K562 (cell line): ENCODE results near the gene ZNF516. TPM values are rescaled to one million over a fixed set of nuclear protein-coding genes. Genes with fewer than 3 reads are reported as not detected.

Experiments used
- ATAC-seq: fragments of 200-7000 bp; cut with Tn5 transposase; 3 replicates; pipeline ENCODE4 v1.9.1; 2020; ENCODE audit warnings: moderate library complexity
- BruUV-seq: library from RNA; stranded (reverse); fragments of 400-500 nt; replicated peaks from 2 replicates; lab custom pipeline; 2021; lab: Mats Ljungman, UMichigan
- CTCF ChIA-PET: fragments of 300-600 bp; formaldehyde crosslinking; extraction: SDS; loops from one replicate; lab custom pipeline; 2021; ENCODE audit warnings: low intra/inter-chr PET ratio; lab: Yijun Ruan, JAX
- POLR2A ChIA-PET: fragments of 300-600, 350-650 bp; sonication (Branson Sonifier 250); formaldehyde crosslinking; extraction: SDS; loops from one replicate; lab custom pipeline; 2021; ENCODE audit warnings: antibody characterized with exemption, inconsistent platforms; lab: Yijun Ruan, JAX
- DNase-seq, 4 experiments: peaks; one replicate each; pipeline versions ENCODE4 v3.0.0 to v3.0.0-alpha.2; 2011 to 2018; ENCODE audit warnings: low spot score in 3 of 4, mixed read lengths in 3 of 4; ENCODE audit errors: extremely low read depth in 1 of 4
- FAIRE-seq: peaks from 2 replicates; lab custom pipeline; 2011; peaks lifted over from hg19 to GRCh38; lab: Jason Lieb, UNC
- H2AFZ ChIP-seq: 2 replicates; pipeline ENCODE4 v1.6.0; 2011; ENCODE audit warnings: low read depth, low read length, control low read depth, inconsistent platforms
- H3K27ac ChIP-seq: fragments of 200-600 bp; 3 replicates; pipeline ENCODE4 v1.8.0; 2011; ENCODE audit warnings: low read depth, mild to moderate bottlenecking, control low read depth, inconsistent platforms, low read length, moderate library complexity, mixed read lengths; ENCODE audit errors: extremely low read depth
- H3K27me3 ChIP-seq, 2 experiments: fragments of 300-600 bp in 1 of 2; 2 replicates in 1 of 2; 3 replicates in 1 of 2; pipeline versions ENCODE4 v1.6.0 to v1.8.0; 2011; ENCODE audit warnings: inconsistent platforms in 2 of 2, low read length in 2 of 2, mild to moderate bottlenecking in 1 of 2, mixed read lengths in 1 of 2, moderate library complexity in 1 of 2; ENCODE audit not compliant: control insufficient read depth in 2 of 2, insufficient read depth in 2 of 2
- H3K36me3 ChIP-seq: fragments of 300-600 bp; 3 replicates; pipeline ENCODE4 v1.8.0; 2011; ENCODE audit warnings: mild to moderate bottlenecking, low read length, inconsistent platforms; ENCODE audit not compliant: control insufficient read depth, insufficient read depth
- H3K4me1 ChIP-seq, 2 experiments: fragments of 200-600 bp in 1 of 2; replicated peaks in 1 of 2; 2 replicates in 1 of 2; 3 replicates in 1 of 2; pipeline versions ENCODE4 v1.5.1 to v1.8.0; 2011; ENCODE audit warnings: inconsistent platforms in 2 of 2, low read length in 2 of 2, mild to moderate bottlenecking in 1 of 2, mixed read lengths in 1 of 2, moderate library complexity in 1 of 2; ENCODE audit not compliant: control insufficient read depth in 2 of 2, insufficient read depth in 2 of 2
- H3K4me2 ChIP-seq: 2 replicates; pipeline ENCODE4 v1.6.1; 2011; ENCODE audit warnings: low read length, control low read depth, inconsistent platforms, mixed read lengths; ENCODE audit not compliant: insufficient read depth
- H3K4me3 ChIP-seq: fragments of 200-600 bp; sonication (generic), shearing (Covaris generic); 2 replicates; pipeline ENCODE4 v1.5.1; 2016; ENCODE audit warnings: control low read depth, inconsistent platforms
- H3K79me2 ChIP-seq: fragments of 200-600 bp; 3 replicates; pipeline ENCODE4 v1.8.0; 2011; ENCODE audit warnings: low read length, inconsistent platforms; ENCODE audit not compliant: control insufficient read depth, insufficient read depth
- H3K9ac ChIP-seq, 2 experiments: 2 replicates each; pipeline versions ENCODE4 v1.6.0 to v1.6.1; 2011; ENCODE audit warnings: low read depth in 2 of 2, low read length in 2 of 2, control low read depth in 1 of 2, inconsistent platforms in 1 of 2, mild to moderate bottlenecking in 1 of 2, mixed read lengths in 1 of 2; ENCODE audit not compliant: insufficient read depth in 1 of 2
- H3K9me1 ChIP-seq: one replicate; pipeline ENCODE4 v1.6.0; 2011; ENCODE audit warnings: inconsistent platforms, mild to moderate bottlenecking, low read length, moderate library complexity; ENCODE audit not compliant: control insufficient read depth, insufficient read depth
- H3K9me3 ChIP-seq: replicated peaks from 2 replicates; pipeline ENCODE4 v1.5.1; 2011; ENCODE audit warnings: low read depth, low read length, inconsistent platforms; ENCODE audit not compliant: control insufficient read depth, insufficient read depth
- H4K20me1 ChIP-seq: replicated peaks from 2 replicates; pipeline ENCODE4 v1.6.1; 2011; ENCODE audit warnings: low read length, inconsistent platforms, mixed read lengths; ENCODE audit not compliant: control insufficient read depth, insufficient read depth
- BRF2 ChIP-seq: IDR thresholded peaks from 3 replicates; pipeline ENCODE4 v1.6.1; 2011; ENCODE audit warnings: borderline replicate concordance, mild to moderate bottlenecking; ENCODE audit not compliant: insufficient read length, insufficient read depth
- CBFB ChIP-seq: sonication (generic); formaldehyde crosslinking; IDR thresholded peaks from 2 replicates; pipeline ENCODE4 v1.4.0; 2020; ENCODE audit warnings: mild to moderate bottlenecking, missing genetic modification reagents
- CREBBP ChIP-seq: IDR thresholded peaks from one replicate; pipeline ENCODE4 v1.6.1; 2012; ENCODE audit warnings: low read depth, mild to moderate bottlenecking, control low read depth, inconsistent platforms, low read length
- FOXK2 ChIP-seq, 2 experiments: fragments of 450-650 bp; IDR thresholded peaks in 1 of 2; conservative IDR thresholded peaks in 1 of 2; 2 replicates each; pipeline ENCODE4 v1.6.1; 2016; ENCODE audit warnings: low read depth in 2 of 2, mild to moderate bottlenecking in 1 of 2
- GABPA ChIP-seq: fragments of 200-800 bp; sonication (Bioruptor generic); conservative IDR thresholded peaks from 2 replicates; pipeline ENCODE4 v1.6.1; 2016; ENCODE audit warnings: low read depth, missing genetic modification characterization, missing compliant biosample characterization
- GABPB2 ChIP-seq: fragments of 250-450 bp; sonication (Bioruptor Pico); conservative IDR thresholded peaks from 2 replicates; pipeline ENCODE4 v1.5.1; 2021; ENCODE audit warnings: mild to moderate bottlenecking
- KLF6 ChIP-seq: fragments of 250-450 bp; sonication (Bioruptor Pico); IDR thresholded peaks from 2 replicates; pipeline ENCODE4 v1.4.0; 2020; ENCODE audit warnings: mild to moderate bottlenecking, moderate library complexity, borderline replicate concordance
- NONO ChIP-seq, 2 experiments: fragments of 200-400 bp in 1 of 2; fragments of 450-650 bp in 1 of 2; formaldehyde crosslinking in 1 of 2; IDR thresholded peaks; 2 replicates each; pipeline ENCODE4 v1.6.1; 2017; ENCODE audit warnings: low read depth in 2 of 2, mild to moderate bottlenecking in 2 of 2, moderate library complexity in 2 of 2, low read length in 1 of 2
- RBFOX2 ChIP-seq: fragments of 200-400 bp; formaldehyde crosslinking; IDR thresholded peaks from 2 replicates; pipeline ENCODE4 v1.6.1; 2017; ENCODE audit warnings: low read depth, mild to moderate bottlenecking, low read length, moderate library complexity
- TSC22D4 ChIP-seq: fragments of 450-650 bp; IDR thresholded peaks from 2 replicates; pipeline ENCODE4 v1.6.1; 2016; ENCODE audit warnings: missing genetic modification characterization, missing biosample characterization, control low read depth
- ZFP36 ChIP-seq: fragments of 150-350 bp; IDR thresholded peaks from 2 replicates; pipeline ENCODE4 v1.6.1; 2018; ENCODE audit warnings: low read length, low read depth; ENCODE audit not compliant: partially characterized antibody
- ZNF143 ChIP-seq: sonication (generic); formaldehyde crosslinking; IDR thresholded peaks from 2 replicates; pipeline ENCODE4 v1.9.0; 2022; ENCODE audit warnings: mild to moderate bottlenecking, missing genetic modification reagents
- ZSCAN29 ChIP-seq: fragments of 450-650 bp; IDR thresholded peaks from 2 replicates; pipeline ENCODE4 v1.6.1; 2017
- WGBS: fragments of 100-300 bp; shearing (Covaris generic); methylation state at CpG from one replicate; pipeline ENCODE4 v1.1.6; 2016; ENCODE audit warnings: low coverage, mixed read lengths; ENCODE audit not compliant: insufficient coverage; ENCODE audit errors: missing lambda C conversion rate; 5-methylcytosine and 5-hydroxymethylcytosine counted together
- in situ Hi-C: fragments of 300-500 bp; cut with MboI; formaldehyde crosslinking; loops from 4 replicates; pipeline ENCODE4 v1.15.0; 2018; ENCODE audit warnings: inconsistent platforms, mixed read lengths
- intact Hi-C: fragments of 100-400 bp; cut with micrococcal nuclease; formaldehyde crosslinking; loops from 2 replicates; pipeline ENCODE4 v1.14.2; 2022
- polyA plus RNA-seq, 8 experiments: library from polyadenylated mRNA; depleted of rRNA in 4 of 8; stranded (reverse) in 5 of 8; unstranded in 3 of 8; fragments of >200 nt; fragmentation: Nextera tagmentation in 2 of 8; fragmentation: Illumina TruSeq in 1 of 8; extraction: Ambion mirVana in 2 of 8; extraction: Trizol in 1 of 8; gene quantifications; 2 replicates each; pipeline versions ENCODE4 v1.2.1 to v1.2.3, GENCODE V29; 2011 to 2014; ENCODE audit warnings: inconsistent platforms in 1 of 8, missing spikeins in 1 of 8
- total RNA-seq, 7 experiments: library from RNA; depleted of rRNA in 6 of 7; stranded (reverse); fragments of >200 nt in 6 of 7; fragmentation: Illumina TruSeq in 2 of 7; extraction: Trizol in 2 of 7; gene quantifications; 2 replicates each; pipeline versions ENCODE4 v1.2.1 to v1.2.3, GENCODE V29; 2011 to 2021; ENCODE audit warnings: low replicate concordance in 1 of 7

Gene ZNF516
- total and polyA plus RNA-seq, 9 of the 15 experiments (the other 6 are each of a cell fraction or from before 2014, with no cell fraction given), result 0.04 to 0.20 (median 0.08) TPM; not detected in 3

- Histone ChIP-seq H3K27me3 (peaks cover 0 to 48% of the 10 kb centered on the region in 2 experiments; a peak in 3 of 5 replicates), H3K9ac (no peak overlapping the region), H3K79me2 (no peaks in the 10 kb centered on the region), H4K20me1 (no peaks in the 10 kb centered on the region; the same call in 1 of the 2 replicates), H2AFZ (no peak overlapping the region), H3K27ac (no peak overlapping the region), H3K36me3 (no peaks in the 10 kb centered on the region), H3K4me1 (no peaks in the 10 kb centered on the region; a peak in 1 of 5 replicates), H3K4me3 (no peak overlapping the region), H3K9me3 (no peaks in the 10 kb centered on the region), H3K9me1 (no peaks in the 10 kb centered on the region), H3K4me2 (no peak overlapping the region)
- ChIA-PET POLR2A (no interaction called here), CTCF (interaction anchor here (0.5 kb wide), 1 partner anchor 209 kb away, joined by 3 read pairs; no protein-coding TSS in a partner anchor)
- intact Hi-C loops, result no loop called here
- in situ Hi-C loops, result no loop called here
- BruUV-seq, result no TSS peak
- TF ChIP-seq GABPA (tag) (no peak), CBFB (CRISPR knock-in tag) (no peak), GABPB2 (no peak), NONO (IDR thresholded peaks at IDR 0.05; ENCODE audit: low read depth in 2 of 2, low read length in 1 of 2) (no peak), ZNF143 (CRISPR knock-in tag) (no peak), KLF6 (CRISPR knock-in tag) (no peak), ZFP36 (no peak), TSC22D4 (no peak), FOXK2 (conservative IDR thresholded peaks at IDR 0.05 in 1 of 2, IDR thresholded peaks at IDR 0.05 in 1 of 2; ENCODE audit: low read depth in 2 of 2) (no peak), ZSCAN29 (no peak), RBFOX2 (no peak), CREBBP (no peak), BRF2 (no peak)
- FAIRE-seq (no peak), DNase-seq (no peak), ATAC-seq (no peak)
- WGBS, result 11% methylated on average over 10 of the region's 11 CpGs
Measured at GRCh38 chr18:76437011-76437410, 58.0 kb downstream of the ZNF516 start.
